ENCODE results near the gene MRPL37. TPM values are rescaled to one million over a fixed set of nuclear protein-coding genes. Genes with fewer than 3 reads are reported as not detected.

MRPL37 gene
- polyA plus RNA-seq, 1 experiment = 21.0 TPM

DNA sequence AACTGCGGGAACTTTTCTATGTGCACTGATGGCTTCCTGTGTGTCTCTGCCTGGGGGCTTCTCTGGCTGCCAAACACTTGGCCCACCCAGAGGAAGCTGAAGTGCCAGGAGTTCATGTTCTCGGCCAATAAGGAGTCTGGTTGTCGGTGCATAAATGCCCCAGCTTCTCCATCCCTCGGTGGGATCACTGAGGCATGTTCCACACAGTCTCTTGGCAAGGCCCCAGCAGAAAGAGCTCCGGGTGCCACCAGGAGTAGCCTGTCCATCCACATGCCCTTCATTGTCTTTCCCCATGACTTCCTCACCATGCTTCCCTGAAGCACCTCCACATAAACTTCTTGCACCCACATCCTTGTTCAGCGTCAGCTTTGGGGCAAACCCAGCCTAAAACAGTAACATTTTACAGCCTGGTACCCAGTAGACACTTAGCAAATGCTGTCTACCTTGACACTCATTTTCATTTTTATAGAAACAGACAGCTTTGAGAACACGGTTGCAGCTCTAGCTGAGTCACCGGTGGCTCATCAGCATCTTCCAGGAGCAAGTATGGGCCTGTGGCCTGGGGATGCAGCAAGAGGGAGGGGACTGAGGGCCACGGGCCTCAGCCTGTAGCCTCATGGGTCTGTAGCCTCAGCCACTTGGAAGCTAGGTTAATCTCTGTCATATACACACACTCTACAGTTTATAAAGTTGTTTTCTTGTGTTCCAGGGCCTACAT is 32.4 kb upstream of the MRPL37 start:
- DNase-seq (ENCODE audit: low read depth) = no peak
- ChIA-PET CTCF (interaction anchor here (0.8 to 1.3 kb wide), 2 partner anchors 14 to 46 kb away, joined by 3 read pairs; no protein-coding TSS in a partner anchor), POLR2A (no interaction called here)
- Histone ChIP-seq H3K36me3 (ENCODE audit: control insufficient read depth, insufficient read depth, low read length) (no peaks in the 10 kb centered on the region), H3K27me3 (ENCODE audit: control insufficient read depth, insufficient read depth, low read length) (no peaks in the 10 kb centered on the region), H3K4me3 (ENCODE audit: low read depth, low read length) (no peak overlapping the region)
- TF ChIP-seq, protein P1, sequence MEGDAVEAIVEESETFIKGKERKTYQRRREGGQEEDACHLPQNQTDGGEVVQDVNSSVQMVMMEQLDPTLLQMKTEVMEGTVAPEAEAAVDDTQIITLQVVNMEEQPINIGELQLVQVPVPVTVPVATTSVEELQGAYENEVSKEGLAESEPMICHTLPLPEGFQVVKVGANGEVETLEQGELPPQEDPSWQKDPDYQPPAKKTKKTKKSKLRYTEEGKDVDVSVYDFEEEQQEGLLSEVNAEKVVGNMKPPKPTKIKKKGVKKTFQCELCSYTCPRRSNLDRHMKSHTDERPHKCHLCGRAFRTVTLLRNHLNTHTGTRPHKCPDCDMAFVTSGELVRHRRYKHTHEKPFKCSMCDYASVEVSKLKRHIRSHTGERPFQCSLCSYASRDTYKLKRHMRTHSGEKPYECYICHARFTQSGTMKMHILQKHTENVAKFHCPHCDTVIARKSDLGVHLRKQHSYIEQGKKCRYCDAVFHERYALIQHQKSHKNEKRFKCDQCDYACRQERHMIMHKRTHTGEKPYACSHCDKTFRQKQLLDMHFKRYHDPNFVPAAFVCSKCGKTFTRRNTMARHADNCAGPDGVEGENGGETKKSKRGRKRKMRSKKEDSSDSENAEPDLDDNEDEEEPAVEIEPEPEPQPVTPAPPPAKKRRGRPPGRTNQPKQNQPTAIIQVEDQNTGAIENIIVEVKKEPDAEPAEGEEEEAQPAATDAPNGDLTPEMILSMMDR (IDR thresholded peaks at IDR 0.05; ENCODE audit: insufficient read depth, low read depth, low read length) = no peak

DNA sequence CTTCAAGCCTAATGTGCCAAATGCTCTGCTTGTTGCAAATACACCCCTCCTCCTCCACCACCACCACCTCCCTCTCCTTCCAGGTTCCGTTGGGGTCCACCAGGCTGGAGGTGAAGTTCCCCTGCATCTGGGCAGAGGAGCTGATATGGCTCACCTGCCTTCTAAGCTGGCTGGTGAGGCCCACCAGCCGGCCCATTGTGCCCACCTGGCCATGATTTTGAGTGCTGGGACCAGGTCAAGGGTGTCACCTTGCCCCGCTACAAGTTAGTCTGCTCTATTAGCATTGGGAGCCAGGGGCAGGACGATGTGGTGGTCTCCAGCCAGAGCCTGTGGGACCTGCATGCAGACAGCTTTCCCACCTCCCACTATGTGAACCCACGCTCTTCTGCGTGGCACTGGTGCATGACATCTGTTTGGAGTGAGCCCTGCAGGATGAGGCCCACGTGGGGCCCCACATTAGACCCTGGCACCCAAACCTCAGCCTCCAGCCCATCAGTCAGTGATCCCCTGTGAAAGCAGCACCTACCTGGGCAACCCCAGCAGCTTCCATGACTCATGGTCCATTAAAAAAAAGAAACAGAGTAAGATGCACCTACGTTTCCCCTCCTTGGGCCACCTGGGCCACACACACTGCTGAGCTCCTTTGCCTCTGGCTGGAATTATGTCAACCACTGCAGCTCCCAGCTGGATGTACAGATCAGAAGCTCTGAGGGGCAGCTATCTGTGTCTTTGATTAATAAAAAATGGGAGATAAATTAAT is 31.6 kb upstream of the MRPL37 start:
- no peak overlapping the region for H3K4me3 ChIP-seq (ENCODE audit: low read depth, low read length)
- H3K36me3 ChIP-seq (ENCODE audit: control insufficient read depth, insufficient read depth, low read length) = no peaks in the 10 kb centered on the region
- ChIA-PET POLR2A (no interaction called here), CTCF (interaction anchor here (0.6 to 1.3 kb wide), 3 partner anchors 8 to 215 kb away, joined by 3 read pairs; no protein-coding TSS in a partner anchor)
- no peaks in the 10 kb centered on the region for H3K27me3 ChIP-seq (ENCODE audit: control insufficient read depth, insufficient read depth, low read length)
- DNase-seq (ENCODE audit: low read depth) = no peak
- TF ChIP-seq, protein P1 (IDR thresholded peaks at IDR 0.05; ENCODE audit: insufficient read depth, low read depth, low read length) = no peak

DNA sequence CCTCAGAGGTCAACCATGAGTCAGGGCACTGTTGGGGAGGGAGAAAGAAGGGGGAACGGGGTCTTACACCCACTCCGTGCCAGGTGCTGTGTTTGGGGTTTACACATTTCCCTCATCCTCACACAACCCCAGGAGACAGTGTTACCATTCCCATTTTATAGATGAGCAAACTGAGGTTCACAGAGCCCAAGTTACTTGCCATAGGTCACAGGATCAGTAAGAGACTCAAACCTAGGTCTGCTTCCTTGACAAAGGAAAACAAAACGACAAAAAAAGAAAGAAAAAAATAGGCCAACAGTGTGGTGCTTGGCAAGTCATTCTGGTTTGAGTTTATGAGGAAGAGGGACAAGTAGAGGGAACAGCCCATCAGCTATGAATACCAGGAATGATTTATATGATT is 30.9 kb upstream of the MRPL37 start:
- POLR2A ChIA-PET = no interaction called here
- CTCF ChIA-PET = interaction anchor here (0.8 to 1.3 kb wide), 2 partner anchors 9 to 12 kb away, joined by 3 read pairs; no protein-coding TSS in a partner anchor
- DNase-seq (ENCODE audit: low read depth) = no peak

DNA sequence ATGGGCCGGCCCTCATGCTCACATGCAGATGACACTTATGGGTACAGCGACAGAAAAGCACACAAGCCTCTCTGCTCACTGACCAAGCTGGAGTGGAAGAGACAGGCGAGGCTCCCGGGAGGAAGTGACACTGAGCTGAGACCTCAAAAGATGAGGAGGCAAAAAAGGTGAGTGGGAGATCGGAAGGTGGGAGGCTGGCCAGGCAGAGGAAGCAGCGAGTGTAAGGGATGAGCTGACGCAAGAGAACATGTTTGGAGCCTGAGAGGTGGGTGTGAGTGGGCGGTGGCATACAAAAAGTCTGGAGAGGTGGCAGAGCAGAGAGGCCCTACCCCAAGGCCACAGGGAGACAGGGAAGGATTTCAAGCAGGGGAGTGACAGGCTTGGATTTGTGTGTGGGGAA is 29.0 kb upstream of the MRPL37 start:
- no peaks in the 10 kb centered on the region for H3K27me3 ChIP-seq (ENCODE audit: control insufficient read depth, insufficient read depth, low read length)
- no peaks in the 10 kb centered on the region; the same call in 1 of the 2 replicates for H3K36me3 ChIP-seq (ENCODE audit: control insufficient read depth, insufficient read depth, low read length)
- H3K4me3 ChIP-seq (ENCODE audit: low read depth, low read length) = no peak overlapping the region
- POLR2A ChIA-PET = no interaction called here
- DNase-seq (ENCODE audit: low read depth) = no peak
- TF ChIP-seq, protein P1 (IDR thresholded peaks at IDR 0.05; ENCODE audit: insufficient read depth, low read depth, low read length) = no peak
- CTCF ChIA-PET = interaction anchor here (0.6 kb wide), 2 partner anchors 532 to 657 kb away, joined by 3 to 4 read pairs; no protein-coding TSS in a partner anchor

More for the DNA sequence above, 30.9 kb upstream of the MRPL37 start:
- Histone ChIP-seq H3K27me3 (ENCODE audit: control insufficient read depth, insufficient read depth, low read length) (no peaks in the 10 kb centered on the region), H3K4me3 (ENCODE audit: low read depth, low read length) (no peak overlapping the region), H3K36me3 (ENCODE audit: control insufficient read depth, insufficient read depth, low read length) (no peaks in the 10 kb centered on the region; the same call in 1 of the 2 replicates)
- TF ChIP-seq, protein P1 (IDR thresholded peaks at IDR 0.05; ENCODE audit: insufficient read depth, low read depth, low read length) = no peak

DNA sequence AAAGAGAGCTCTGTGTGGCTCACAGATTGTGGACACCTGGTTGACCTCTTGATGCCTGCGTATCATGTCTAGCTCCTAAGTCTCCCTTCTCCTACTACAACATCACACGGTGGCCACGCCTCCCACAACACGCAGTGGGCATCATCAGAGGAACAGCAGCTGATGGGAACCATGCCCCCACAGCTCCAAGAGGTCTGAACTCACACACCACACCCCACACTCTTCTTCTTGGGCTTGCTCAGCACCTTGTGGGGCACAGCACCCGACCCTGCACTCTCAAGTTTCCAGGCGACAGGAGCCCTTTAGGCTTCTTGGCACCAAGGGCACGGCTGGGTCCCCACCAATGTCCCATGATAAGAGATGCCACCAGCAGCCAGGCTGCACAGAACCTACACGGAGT is 28.4 kb upstream of the MRPL37 start:
- CTCF ChIA-PET = interaction anchor here (0.6 kb wide), 1 partner anchor 656 kb away, joined by 3 read pairs; no protein-coding TSS in a partner anchor
- Histone ChIP-seq H3K36me3 (ENCODE audit: control insufficient read depth, insufficient read depth, low read length) (no peaks in the 10 kb centered on the region; the same call in 1 of the 2 replicates), H3K4me3 (ENCODE audit: low read depth, low read length) (no peak overlapping the region), H3K27me3 (ENCODE audit: control insufficient read depth, insufficient read depth, low read length) (no peaks in the 10 kb centered on the region)
- POLR2A ChIA-PET = no interaction called here
- no peak for DNase-seq (ENCODE audit: low read depth)
- TF ChIP-seq, protein P1 (IDR thresholded peaks at IDR 0.05; ENCODE audit: insufficient read depth, low read depth, low read length) = no peak
